Right forelimb (tissue), 1 donor: ENCODE data around the gene CNOT4.
"Not testable (repeated sequence)": the region's sequence is repeated elsewhere in the genome, so short reads cannot be mapped to it uniquely, and the experiment has no call there.

Source experiments
- DNase-seq: peaks from one replicate; pipeline ENCODE4 v3.0.0-alpha.2; 2018

The CNOT4 gene

DNA sequence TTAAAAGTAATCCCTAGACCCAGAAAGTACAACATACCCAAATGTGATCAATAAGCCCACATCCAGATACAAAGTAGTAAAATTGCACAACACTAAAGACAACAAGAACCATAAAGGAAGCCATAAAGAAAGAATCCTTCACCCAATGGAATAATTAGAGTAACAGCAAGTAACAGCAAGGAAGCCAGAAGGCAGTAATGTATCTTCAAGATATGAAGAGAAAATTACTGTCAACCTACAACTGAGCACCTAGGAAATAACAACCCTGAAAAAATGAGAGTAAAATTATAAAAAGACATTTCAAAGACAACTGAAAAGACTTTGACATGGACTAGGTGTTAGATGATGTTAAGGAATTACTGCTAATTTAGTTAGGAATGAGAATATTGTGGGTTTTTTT lies 60.5 kb downstream of the CNOT4 start:
- no peak for DNase-seq

DNA sequence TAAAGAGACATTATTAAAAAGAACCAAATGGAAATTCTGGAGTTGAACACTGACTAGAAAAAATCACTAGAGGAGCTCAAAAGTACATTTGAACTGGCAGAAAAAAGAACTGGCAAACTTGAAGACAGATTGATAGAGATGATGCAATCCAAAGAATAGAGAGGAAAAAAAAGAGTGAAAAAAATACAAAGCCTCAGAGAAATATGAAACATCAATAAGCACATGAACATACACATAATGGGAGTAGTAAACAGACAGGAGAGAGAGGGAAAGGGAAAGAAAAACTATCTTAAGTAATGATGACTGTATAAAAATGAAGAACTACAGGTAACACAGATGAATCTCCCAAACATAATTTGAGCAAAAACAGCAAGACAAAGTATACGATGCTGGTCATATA lies 61.1 kb downstream of the CNOT4 start:
- DNase-seq = no peak

DNA sequence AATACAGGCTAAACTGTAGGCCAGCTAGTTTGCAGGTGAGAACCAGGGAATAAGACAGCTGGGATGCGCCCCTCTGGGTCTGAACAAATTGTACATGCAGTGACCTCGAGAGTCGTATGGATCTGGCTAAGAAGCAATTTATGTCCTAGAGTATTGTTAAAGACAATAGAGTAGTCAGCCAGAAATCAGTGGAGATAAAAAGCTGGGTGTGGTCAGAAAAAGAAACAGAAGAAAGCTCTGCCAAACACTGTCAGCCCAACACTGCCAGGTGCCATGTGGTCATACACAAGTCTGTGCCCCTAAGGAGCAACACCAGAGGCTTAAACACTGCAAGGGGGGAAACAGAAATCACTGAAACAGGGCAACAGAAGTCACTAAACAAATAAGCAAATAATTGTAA lies 62.2 kb downstream of the CNOT4 start:
- DNase-seq = no peak

DNA sequence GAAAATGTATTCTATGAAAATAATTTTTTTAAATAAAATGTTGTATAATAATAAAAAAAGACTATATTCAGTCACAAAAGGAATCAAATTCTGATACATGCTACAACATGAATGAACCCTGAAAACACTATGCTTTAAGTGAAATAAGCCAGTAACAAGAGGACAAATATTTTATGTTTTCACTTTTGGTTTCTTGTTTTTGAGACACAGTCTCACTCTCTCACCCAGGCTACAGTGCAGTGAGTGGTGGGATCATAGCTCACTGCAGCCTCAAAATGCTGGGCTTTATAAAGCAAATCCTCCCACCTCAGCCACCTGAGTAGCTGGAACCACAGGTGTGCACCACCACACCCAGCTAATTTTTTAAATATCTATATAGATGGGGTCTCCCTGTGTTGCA lies 64.2 kb downstream of the CNOT4 start:
- no peak for DNase-seq

DNA sequence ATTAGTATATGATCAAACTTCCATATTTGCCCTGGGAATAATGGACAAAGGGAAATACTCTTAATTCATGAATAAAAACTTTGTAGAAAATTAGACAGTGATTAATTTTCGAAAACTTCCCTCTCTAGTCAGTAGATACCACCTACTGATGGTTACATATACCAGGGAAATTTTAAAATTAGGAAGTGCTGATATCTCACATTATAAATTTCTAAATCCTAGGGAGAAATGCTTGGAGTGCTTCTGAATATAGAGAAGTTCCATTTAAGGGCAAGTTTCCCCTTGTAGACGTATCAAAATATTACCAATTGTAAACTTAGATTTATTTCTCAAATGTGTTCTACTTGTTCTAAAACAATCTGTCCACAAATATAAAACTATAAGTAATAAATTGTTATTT lies 64.6 kb downstream of the CNOT4 start:
- DNase-seq = not testable (repeated sequence)

DNA sequence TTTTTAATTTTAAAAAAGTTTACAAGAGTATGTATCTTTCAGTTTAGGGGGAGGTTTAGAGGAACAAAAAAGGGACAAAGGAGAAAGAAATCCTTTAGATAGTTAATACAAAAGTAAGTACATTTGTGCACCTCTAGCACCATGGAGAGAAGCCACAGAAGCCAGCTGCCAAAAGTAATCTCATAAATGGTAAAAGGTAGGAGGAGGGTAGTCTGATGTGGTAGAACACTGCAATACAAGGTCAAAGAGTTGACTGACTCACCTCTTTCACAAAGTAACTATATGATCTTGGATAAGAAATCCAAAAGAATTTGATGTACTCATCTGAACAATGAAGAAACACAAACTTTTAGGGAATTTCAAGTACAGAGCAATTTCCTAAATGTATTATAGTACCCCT lies 68.1 kb downstream of the CNOT4 start:
- DNase-seq = no peak

DNA sequence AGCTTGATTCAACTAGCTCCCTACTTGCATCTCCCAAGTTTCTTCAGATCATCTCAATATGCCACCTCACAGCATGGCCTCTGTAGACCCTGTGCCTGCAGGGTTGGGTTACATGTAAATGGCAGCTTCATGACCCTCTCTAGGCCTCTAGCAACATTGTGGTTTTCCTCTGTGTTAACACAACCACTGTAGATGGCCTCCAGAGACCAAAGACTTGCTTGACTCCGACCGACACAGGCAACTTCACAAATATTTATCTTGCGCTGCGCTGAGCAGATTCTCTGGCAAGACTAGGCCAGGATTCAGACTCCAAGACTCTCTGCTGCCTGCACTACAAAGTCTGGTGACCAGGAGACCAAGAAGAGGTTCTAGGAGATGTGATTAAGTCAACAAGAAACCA lies 75.9 kb downstream of the CNOT4 start:
- no peak for DNase-seq

DNA sequence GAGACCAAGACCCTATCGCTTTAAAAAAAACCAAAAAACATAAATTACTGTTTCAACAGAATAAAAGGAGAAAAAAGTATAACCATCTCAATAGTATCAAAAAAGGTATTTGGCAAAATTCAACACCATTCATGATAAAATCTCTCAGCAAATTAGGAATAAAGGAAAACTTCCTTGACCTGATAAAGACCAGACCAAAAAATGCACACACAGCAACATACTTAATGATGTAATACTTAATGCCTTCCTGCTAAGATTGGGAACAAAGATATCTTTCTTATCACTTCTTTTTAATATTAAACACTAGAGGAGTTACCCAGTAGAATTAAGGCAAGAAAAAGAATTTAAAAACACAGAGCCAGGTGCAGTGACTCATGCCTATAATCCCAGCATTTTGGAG lies 79.3 kb downstream of the CNOT4 start:
- DNase-seq = no peak

DNA sequence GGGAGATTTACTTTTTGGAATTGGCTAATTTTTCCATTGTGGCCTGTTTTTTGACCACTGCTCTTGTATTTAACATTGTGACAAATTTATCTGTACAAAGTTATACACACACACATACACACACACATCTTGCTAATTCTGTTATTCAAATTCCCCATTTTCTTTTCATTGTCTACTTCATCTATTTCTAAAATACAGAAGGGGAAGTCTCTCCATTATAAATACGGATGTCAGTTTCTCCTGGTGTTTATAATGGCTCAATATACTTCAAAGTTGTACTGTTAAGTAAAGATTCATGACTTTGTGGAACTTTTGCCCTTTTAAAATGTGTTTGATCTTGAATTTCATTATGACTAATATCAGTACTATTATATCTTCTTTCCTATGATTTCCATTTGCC lies 81.0 kb downstream of the CNOT4 start:
- no peak for DNase-seq

DNA sequence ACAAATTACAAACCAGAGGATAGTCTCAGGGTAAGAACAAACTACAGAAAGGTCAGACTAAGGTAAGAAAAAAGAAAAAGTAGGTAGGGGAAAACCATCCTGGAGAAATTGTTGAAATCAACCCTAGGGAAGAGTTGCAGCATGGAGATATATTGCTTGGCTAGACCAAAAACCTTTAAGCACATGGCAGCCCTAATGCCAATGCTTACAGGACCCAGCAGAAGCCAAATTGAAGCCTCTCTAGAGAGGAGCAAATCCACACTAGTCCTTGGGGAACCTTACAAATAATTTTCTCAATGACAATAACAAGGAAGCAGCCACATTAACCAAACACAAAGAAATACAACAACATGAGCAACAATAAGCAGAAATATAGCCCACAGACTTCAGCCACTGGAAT lies 81.9 kb downstream of the CNOT4 start:
- DNase-seq = no peak

DNA sequence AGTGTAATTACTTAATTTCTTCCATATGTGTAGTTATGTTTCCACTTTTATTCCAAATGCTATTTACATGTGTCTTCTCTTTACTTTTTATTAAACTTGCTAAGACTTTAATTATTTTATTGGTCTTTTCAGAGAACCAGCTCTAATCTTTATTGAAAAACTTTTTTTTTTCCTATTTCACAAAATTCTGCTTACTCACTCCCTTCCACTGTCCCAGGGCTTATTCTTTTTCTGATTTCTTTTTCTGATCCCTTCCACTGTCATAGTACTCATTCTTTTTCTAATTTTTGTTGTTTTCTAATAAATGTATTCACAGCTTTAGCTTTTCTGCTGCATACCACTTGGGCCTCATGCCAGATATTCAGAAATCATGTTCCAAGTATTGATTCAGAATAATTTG lies 82.7 kb downstream of the CNOT4 start:
- DNase-seq = no peak

DNA sequence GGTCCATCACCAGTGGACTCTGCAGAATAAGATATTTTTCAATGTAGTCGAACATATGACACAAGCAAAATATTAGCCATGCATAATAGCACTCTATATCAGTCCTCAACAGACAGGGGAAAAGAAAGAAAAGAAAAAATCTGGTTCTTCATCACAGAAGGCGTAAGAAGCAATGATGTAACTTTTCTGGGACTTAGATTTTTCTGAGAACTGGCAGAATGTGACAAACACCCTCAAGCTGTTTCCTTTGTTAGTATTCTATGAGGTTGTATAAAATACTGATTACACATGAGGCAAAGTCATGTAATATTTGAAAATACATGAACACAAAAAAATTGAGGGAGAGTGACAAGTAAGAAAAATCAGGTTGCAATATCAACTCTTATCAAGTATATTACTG lies 84.9 kb downstream of the CNOT4 start:
- no peak for DNase-seq

DNA sequence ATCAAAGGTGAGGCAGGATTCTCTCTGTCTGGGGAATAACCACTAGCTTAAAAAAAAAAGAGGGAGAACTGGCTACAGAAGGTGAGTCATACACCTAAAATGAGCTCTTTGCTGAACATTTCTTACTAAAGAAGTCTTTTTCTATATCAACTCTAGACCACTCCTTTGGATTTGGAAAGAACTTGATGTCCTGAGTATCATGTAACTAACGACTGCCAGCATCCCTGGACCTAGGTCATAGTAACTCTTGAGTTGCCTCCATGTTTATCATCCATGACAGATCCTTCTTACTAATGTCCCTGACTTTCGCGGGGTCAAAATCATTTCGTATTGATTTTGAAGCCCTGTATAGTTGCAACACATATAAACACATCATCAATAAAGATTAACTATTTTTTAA lies 89.1 kb downstream of the CNOT4 start:
- no peak for DNase-seq

DNA sequence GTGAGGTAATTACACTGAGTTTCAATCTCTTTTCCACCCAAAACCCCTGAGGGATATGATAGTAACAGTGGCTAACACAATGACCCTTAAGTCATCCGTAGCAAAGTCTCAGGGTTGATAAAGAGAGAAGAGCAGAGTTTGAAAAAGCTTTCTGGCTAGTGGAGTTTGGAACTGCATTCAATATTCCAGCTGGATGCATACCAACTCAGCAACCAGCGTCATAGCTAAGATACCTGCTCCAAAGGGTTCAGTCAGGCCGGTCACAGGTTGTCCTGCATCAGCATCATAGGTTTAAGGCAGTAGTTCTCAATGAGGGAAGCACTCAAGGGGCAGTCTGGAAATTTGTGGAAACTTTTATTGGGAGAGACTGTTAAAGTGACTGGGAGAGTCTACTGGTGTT lies 93.5 kb downstream of the CNOT4 start:
- DNase-seq = no peak

DNA sequence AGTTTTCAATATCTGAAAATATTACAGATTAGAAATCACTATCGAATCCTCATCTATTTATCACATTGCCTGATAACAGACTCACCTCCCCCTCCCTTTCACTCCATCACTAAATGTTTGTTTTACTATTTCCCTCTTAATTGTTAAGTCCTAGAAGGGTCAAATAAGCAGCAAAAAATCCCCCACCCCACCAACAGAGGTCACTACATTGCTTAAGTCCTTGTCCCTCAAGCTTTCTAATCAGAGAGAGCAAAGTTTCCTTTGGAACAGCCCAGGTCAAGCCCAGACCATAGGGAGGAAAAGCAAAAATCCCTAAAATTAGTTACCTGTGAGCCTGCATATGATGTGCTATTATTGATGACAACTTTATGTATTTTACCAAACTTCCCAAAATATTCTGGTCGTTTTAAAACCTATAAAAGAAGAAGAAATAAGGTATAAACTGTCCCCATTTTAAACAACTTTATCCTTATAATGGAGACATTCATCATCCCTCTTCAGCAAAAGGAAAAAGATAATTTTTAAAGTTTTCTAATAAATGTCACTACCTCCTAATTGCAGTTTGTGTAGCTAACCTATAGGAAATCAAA lies 95.0 kb downstream of the CNOT4 start:
- DNase-seq = no peak

DNA sequence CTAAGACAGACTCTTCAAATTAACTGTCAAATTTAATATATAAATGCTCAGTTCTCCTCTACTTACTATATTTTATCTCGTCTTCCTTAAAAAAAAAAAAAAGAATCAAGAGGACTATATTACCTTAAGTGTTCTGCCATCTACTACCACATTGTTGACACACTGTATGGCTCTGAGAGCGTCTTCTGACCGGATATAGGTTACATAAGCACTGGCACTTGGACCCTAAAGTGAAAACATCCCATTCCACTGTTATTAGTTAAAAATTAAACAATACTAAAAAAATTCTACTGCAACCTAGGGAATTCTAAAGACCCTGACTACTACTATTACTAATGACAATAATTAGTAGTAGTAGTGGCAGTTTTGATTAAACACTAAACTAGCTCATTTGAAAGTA lies 95.7 kb downstream of the CNOT4 start:
- no peak for DNase-seq

DNA sequence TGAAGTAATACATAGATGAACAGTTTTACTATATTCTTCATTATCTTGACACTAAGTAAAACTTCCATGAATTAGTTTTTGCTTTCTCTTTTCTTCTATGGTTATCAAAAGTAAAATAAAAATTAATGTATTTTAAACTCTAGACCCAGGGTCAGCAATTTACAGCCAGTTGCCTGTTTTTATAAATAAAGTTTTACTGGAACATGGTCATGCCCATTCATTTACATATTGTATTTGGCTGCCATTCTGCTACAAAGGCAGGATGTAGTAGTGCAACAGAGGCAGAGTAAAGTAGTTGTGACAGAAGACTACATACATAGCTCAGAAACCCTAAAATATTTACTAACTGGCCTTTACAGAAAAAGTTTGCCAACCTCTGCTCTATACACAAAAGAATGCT lies 98.8 kb downstream of the CNOT4 start:
- DNase-seq = no peak

DNA sequence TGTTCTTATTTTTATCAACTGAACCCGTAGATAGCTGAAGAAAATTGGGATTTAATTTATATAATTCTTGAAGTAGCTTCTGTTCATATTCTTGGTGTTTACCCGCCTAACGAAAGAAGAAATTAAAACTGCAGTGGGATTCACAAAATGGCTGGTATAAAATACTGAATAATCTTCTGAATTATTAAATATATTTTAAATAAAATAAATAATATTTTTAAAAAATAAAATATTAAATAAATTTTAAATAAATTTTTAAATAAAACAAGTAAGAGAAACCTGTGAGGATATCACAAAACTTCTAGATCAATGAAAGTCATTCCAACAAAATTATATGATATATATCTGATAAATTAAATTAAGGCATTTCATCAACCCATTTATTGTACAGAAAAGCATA lies 99.4 kb downstream of the CNOT4 start:
- no peak for DNase-seq

DNA sequence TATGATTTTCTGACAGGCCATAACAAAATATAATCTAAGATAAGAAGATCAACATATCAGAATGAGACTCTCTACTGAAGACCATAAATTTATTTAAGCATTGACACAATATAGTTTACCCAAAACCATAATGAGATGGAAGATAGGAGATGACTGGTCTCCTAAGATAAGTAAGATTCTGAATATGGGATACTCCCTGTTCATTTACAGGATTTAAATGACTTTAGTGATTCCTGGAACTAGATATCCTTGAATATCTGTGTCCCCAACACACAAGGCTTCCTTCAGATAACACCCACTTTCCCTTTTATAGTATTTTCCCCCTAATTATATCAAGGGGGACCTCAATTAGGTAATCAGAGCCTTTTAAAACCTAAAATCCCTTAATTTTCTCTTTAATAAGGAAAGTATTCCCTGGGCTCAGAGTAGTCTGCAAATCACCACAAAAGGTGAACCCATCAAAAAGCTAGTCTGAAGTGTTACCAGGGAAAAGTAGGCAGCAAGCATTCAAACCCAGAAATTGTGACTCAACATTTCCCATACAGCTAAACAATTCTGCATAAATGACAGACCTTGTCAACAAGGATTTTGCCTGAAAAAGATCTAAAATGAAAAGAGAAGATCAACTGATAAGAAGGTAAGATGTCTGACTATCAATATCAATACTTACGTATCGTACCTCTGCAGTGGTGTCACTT lies 99.9 kb downstream of the CNOT4 start:
- no peak for DNase-seq

DNA sequence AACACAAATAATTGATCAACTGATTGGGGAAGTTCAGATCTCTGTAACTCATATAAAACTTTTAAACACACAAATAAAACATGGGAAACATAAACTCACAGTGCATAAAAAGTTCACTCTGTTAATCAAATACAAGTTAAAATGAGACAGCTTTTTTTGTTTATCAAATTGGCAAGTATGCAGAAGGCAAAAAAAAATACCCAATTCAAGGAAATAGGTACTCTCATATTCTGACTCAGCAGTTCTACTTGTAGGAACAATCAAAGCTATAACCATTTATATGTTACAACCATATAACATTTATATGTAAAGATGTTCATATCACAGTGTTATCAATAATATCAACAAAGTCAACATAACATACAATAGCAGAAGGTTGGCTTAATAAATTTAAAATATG lies 102.0 kb downstream of the CNOT4 start:
- no peak for DNase-seq

DNA sequence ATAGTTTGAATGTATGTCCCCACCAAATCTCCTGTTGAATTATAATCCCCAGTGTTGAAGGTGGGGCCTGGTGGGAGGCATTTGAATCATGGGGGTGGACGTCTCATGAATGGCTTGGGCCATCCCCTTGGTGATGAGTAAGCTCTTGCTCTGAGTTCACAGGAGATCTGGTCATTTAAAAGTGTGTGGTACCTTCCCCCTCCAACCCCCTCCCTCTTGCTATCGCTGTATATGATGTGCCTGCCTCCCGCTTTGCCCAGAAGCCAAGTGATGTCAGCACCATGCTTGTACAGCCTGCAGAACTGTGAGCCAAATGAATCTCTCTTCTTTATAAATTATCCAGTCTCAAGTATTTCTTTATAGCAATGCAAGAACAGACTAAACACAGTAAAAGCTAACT lies 103.0 kb downstream of the CNOT4 start:
- DNase-seq = no peak

DNA sequence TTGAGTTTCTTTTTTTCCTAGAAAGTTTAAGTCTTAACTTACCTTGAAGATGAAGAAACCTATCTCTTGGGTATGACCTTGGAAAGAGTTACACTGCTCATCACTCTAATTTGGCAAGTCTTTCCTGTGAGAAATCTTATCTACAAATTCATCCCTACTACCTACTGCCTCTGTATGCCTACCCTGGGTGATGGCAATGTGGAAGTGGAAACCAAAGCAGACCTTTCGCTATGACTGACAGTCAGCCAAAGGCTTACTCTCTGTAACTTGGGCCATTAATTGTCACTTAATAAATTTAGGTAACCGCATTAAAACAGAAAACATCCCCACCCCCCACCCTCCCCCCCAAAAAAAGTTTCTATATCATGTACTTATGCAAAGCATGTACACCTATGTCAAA lies 103.9 kb downstream of the CNOT4 start:
- DNase-seq = no peak

DNA sequence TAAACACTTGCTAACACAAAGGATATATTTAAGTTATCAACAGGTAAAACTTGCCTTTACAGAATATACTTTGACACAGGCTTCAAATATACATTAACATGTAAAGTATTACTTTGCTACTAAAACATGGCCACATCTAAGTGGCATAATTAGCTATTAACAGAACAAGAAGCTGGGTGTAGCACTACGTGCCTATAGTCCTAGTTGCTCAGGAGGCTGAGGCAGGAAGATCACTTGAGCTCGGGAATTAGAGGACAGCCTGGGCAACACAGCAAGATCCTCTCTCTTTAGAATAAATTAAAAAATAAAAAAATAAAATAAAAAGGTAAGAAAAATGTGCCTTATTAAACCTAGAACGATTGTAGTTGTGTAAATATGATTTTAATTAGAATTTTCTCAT lies 106.6 kb downstream of the CNOT4 start:
- no peak for DNase-seq

DNA sequence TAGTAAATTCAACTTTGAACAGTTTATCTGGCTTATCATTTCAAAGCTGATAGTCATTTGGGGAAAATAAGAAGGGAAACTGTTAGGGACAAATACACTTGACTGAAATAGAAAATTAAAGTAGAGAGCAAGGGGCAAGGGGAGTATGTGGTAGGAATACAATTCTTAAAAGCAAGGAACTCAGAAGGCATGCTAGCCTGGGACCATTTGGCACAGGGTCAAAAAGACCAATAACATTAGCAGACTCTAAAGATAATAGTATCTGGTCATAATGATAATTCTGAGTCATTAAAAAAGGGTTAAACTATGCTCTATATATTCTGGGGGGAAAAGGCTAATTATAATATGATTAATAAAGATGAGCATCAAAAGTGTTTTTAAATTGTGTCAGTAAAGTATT lies 112.2 kb downstream of the CNOT4 start:
- no peak for DNase-seq

DNA sequence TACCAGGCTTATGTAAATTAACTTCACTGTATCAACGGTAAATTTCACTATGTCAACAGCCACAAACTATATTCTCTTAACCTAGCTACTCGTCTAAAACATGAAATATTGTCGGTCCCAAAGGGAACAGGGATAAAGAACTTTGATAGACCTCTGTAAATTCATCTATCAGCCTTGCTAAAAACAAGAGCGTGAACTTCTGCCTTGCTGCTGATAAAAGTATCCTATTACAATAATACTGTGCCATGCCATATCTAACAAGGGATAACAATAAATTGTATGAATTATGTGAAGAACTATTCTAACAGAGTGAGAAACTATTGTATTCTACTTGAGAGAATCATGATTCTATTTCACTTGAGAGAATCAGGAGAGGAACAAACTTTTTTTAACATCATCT lies 117.2 kb downstream of the CNOT4 start:
- DNase-seq = no peak
